ENCODE data around the gene CCDC126.
"Not testable (repeated sequence)": the region's sequence is repeated elsewhere in the genome, so short reads cannot be mapped to it uniquely, and the experiment has no call there.

CCDC126 gene

GRCh38 chr7:23633417-23633816 is 36.2 kb downstream of the CCDC126 start:
- no peak for DNase-seq

GRCh38 chr7:23645822-23646221 is 48.6 kb downstream of the CCDC126 start:
- DNase-seq: no peak

GRCh38 chr7:23653942-23654341 is 56.8 kb downstream of the CCDC126 start:
- DNase-seq: no peak

- DNase-seq: no peak
These were observed 57.3 kb downstream of the CCDC126 start for GRCh38 chr7:23654508-23654907.

- DNase-seq: no peak
These were observed 58.3 kb downstream of the CCDC126 start for GRCh38 chr7:23655433-23655832.

- DNase-seq: no peak
These were observed 61.7 kb downstream of the CCDC126 start for GRCh38 chr7:23658831-23659427.

GRCh38 chr7:23661385-23661784 is 64.2 kb downstream of the CCDC126 start:
- DNase-seq: no peak

GRCh38 chr7:23662124-23662983 is 65.2 kb downstream of the CCDC126 start:
- DNase-seq: no peak

- no peak for DNase-seq
These were observed 65.8 kb downstream of the CCDC126 start for GRCh38 chr7:23662984-23663313.

GRCh38 chr7:23664122-23664521 is 66.9 kb downstream of the CCDC126 start:
- no peak for DNase-seq

- DNase-seq: no peak
These were observed 74.9 kb downstream of the CCDC126 start for GRCh38 chr7:23672033-23672432.

GRCh38 chr7:23679898-23680413 is 82.8 kb downstream of the CCDC126 start, which contains the start of gene FAM221A:
TSS of gene FAM221A (plus strand) at chr7:23680199. CDS start at chr7:23680219, 20 bp downstream.
- peak; percentile 44 for DNase-seq

- peak; percentile 39 for DNase-seq
These were observed 83.5 kb downstream of the CCDC126 start for GRCh38 chr7:23680414-23681405.

- DNase-seq: not testable (repeated sequence)
These were observed 86.9 kb downstream of the CCDC126 start for GRCh38 chr7:23684041-23684440.

GRCh38 chr7:23685731-23686130 is 88.5 kb downstream of the CCDC126 start:
- DNase-seq: no peak

GRCh38 chr7:23687011-23687410 is 89.8 kb downstream of the CCDC126 start:
- no peak for DNase-seq

GRCh38 chr7:23689165-23689564 is 92.0 kb downstream of the CCDC126 start:
- no peak for DNase-seq

- DNase-seq: no peak
These were observed 94.1 kb downstream of the CCDC126 start for GRCh38 chr7:23691320-23691719.

GRCh38 chr7:23693224-23693623 is 96.0 kb downstream of the CCDC126 start:
- DNase-seq: no peak
